K562 (cell line): ENCODE results near the gene GSTM1. TPM values are rescaled to one million over a fixed set of nuclear protein-coding genes. Genes with fewer than 3 reads are reported as not detected.

ENCODE experiments used
- C11orf30 ChIP-seq: fragments of 450-650 bp; IDR thresholded peaks from 2 replicates; pipeline ENCODE4 v1.6.1; 2016; ENCODE audit warnings: low read depth, mild to moderate bottlenecking
- GABPA ChIP-seq: fragments of 200-800 bp; sonication (Bioruptor generic); conservative IDR thresholded peaks from 2 replicates; pipeline ENCODE4 v1.6.1; 2016; ENCODE audit warnings: low read depth, missing genetic modification characterization, missing compliant biosample characterization
- KDM1A ChIP-seq, 2 experiments: fragments of 450-650 bp; IDR thresholded peaks; 2 replicates each; pipeline ENCODE4 v1.6.1; 2016; ENCODE audit warnings: mild to moderate bottlenecking in 2 of 2
- SRSF1 ChIP-seq: fragments of 200-400 bp; formaldehyde crosslinking; IDR thresholded peaks from 2 replicates; pipeline ENCODE4 v1.6.1; 2017; ENCODE audit warnings: mild to moderate bottlenecking, low read depth, low read length, moderate library complexity
- ZNF134 ChIP-seq: fragments of 250-450 bp; sonication (Bioruptor Pico); conservative IDR thresholded peaks from 2 replicates; pipeline ENCODE4 v1.4.0; 2020
- polyA plus RNA-seq, 8 experiments: library from polyadenylated mRNA; depleted of rRNA in 4 of 8; stranded (reverse) in 5 of 8; unstranded in 3 of 8; fragments of >200 nt; fragmentation: Nextera tagmentation in 2 of 8; fragmentation: Illumina TruSeq in 1 of 8; extraction: Ambion mirVana in 2 of 8; extraction: Trizol in 1 of 8; gene quantifications; 2 replicates each; pipeline versions ENCODE4 v1.2.1 to v1.2.3, GENCODE V29; 2011 to 2014; ENCODE audit warnings: inconsistent platforms in 1 of 8, missing spikeins in 1 of 8
- total RNA-seq, 7 experiments: library from RNA; depleted of rRNA in 6 of 7; stranded (reverse); fragments of >200 nt in 6 of 7; fragmentation: Illumina TruSeq in 2 of 7; extraction: Trizol in 2 of 7; gene quantifications; 2 replicates each; pipeline versions ENCODE4 v1.2.1 to v1.2.3, GENCODE V29; 2011 to 2021; ENCODE audit warnings: low replicate concordance in 1 of 7
- TF ChIP-seq, protein P1 (sequence below): fragments of 450-650 bp; IDR thresholded peaks from 2 replicates; pipeline ENCODE4 v1.6.1; 2016; ENCODE audit warnings: mild to moderate bottlenecking, moderate library complexity
- TF ChIP-seq, protein P2 (sequence below): fragments of 450-650 bp; IDR thresholded peaks from 2 replicates; pipeline ENCODE4 v1.6.1; 2018; ENCODE audit not compliant: partially characterized antibody
- TF ChIP-seq, protein P3 (sequence below), 3 experiments: fragments of 200-800 bp in 1 of 3; fragments of 250-450 bp in 1 of 3; fragments of 450-650 bp in 1 of 3; sonication (Bioruptor Pico) in 1 of 3; sonication (Bioruptor generic) in 1 of 3; formaldehyde crosslinking in 1 of 3; IDR thresholded peaks; 2 replicates each; pipeline versions ENCODE4 v1.6.1 to v1.8.0; 2016 to 2022; ENCODE audit warnings: mild to moderate bottlenecking in 2 of 3, missing genetic modification characterization in 2 of 3, missing compliant biosample characterization in 1 of 3, moderate library complexity in 1 of 3

GSTM1 gene
- total and polyA plus RNA-seq, 9 of the 15 experiments (the other 6 are each of a cell fraction or from before 2014, with no cell fraction given) = not detected

DNA sequence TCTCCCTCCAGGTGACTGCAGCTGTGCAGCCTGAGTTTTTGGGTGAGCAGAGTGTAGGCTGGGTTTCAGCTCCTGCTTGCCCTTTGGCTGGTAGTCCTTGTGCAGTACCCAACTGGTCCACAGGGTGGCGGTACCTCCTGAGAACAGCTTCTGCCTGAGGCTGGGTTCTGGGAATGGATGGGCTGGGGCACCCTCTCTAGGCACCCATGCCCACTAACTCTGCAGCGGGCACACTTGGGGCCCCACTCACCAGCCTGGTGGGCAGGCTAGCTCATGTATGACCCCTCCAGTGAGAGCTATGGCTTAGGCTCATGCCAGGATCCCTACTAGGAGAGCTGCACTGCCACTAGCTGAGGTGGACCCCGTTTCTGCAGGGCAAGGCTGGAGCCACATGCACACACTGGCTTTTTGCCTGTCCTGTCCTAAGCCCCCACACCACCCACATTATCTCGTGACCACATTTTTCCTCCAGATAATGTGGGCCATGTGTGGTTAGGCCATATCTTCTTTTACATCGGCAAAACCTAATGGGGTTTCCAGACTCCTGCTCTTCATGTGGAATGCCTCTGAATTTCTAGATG lies 47.2 kb upstream of the GSTM1 start (continued):
- TF ChIP-seq SRSF1 = no peak
- TF ChIP-seq, protein P1, sequence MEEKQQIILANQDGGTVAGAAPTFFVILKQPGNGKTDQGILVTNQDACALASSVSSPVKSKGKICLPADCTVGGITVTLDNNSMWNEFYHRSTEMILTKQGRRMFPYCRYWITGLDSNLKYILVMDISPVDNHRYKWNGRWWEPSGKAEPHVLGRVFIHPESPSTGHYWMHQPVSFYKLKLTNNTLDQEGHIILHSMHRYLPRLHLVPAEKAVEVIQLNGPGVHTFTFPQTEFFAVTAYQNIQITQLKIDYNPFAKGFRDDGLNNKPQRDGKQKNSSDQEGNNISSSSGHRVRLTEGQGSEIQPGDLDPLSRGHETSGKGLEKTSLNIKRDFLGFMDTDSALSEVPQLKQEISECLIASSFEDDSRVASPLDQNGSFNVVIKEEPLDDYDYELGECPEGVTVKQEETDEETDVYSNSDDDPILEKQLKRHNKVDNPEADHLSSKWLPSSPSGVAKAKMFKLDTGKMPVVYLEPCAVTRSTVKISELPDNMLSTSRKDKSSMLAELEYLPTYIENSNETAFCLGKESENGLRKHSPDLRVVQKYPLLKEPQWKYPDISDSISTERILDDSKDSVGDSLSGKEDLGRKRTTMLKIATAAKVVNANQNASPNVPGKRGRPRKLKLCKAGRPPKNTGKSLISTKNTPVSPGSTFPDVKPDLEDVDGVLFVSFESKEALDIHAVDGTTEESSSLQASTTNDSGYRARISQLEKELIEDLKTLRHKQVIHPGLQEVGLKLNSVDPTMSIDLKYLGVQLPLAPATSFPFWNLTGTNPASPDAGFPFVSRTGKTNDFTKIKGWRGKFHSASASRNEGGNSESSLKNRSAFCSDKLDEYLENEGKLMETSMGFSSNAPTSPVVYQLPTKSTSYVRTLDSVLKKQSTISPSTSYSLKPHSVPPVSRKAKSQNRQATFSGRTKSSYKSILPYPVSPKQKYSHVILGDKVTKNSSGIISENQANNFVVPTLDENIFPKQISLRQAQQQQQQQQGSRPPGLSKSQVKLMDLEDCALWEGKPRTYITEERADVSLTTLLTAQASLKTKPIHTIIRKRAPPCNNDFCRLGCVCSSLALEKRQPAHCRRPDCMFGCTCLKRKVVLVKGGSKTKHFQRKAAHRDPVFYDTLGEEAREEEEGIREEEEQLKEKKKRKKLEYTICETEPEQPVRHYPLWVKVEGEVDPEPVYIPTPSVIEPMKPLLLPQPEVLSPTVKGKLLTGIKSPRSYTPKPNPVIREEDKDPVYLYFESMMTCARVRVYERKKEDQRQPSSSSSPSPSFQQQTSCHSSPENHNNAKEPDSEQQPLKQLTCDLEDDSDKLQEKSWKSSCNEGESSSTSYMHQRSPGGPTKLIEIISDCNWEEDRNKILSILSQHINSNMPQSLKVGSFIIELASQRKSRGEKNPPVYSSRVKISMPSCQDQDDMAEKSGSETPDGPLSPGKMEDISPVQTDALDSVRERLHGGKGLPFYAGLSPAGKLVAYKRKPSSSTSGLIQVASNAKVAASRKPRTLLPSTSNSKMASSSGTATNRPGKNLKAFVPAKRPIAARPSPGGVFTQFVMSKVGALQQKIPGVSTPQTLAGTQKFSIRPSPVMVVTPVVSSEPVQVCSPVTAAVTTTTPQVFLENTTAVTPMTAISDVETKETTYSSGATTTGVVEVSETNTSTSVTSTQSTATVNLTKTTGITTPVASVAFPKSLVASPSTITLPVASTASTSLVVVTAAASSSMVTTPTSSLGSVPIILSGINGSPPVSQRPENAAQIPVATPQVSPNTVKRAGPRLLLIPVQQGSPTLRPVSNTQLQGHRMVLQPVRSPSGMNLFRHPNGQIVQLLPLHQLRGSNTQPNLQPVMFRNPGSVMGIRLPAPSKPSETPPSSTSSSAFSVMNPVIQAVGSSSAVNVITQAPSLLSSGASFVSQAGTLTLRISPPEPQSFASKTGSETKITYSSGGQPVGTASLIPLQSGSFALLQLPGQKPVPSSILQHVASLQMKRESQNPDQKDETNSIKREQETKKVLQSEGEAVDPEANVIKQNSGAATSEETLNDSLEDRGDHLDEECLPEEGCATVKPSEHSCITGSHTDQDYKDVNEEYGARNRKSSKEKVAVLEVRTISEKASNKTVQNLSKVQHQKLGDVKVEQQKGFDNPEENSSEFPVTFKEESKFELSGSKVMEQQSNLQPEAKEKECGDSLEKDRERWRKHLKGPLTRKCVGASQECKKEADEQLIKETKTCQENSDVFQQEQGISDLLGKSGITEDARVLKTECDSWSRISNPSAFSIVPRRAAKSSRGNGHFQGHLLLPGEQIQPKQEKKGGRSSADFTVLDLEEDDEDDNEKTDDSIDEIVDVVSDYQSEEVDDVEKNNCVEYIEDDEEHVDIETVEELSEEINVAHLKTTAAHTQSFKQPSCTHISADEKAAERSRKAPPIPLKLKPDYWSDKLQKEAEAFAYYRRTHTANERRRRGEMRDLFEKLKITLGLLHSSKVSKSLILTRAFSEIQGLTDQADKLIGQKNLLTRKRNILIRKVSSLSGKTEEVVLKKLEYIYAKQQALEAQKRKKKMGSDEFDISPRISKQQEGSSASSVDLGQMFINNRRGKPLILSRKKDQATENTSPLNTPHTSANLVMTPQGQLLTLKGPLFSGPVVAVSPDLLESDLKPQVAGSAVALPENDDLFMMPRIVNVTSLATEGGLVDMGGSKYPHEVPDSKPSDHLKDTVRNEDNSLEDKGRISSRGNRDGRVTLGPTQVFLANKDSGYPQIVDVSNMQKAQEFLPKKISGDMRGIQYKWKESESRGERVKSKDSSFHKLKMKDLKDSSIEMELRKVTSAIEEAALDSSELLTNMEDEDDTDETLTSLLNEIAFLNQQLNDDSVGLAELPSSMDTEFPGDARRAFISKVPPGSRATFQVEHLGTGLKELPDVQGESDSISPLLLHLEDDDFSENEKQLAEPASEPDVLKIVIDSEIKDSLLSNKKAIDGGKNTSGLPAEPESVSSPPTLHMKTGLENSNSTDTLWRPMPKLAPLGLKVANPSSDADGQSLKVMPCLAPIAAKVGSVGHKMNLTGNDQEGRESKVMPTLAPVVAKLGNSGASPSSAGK = no peak
- TF ChIP-seq, protein P2, sequence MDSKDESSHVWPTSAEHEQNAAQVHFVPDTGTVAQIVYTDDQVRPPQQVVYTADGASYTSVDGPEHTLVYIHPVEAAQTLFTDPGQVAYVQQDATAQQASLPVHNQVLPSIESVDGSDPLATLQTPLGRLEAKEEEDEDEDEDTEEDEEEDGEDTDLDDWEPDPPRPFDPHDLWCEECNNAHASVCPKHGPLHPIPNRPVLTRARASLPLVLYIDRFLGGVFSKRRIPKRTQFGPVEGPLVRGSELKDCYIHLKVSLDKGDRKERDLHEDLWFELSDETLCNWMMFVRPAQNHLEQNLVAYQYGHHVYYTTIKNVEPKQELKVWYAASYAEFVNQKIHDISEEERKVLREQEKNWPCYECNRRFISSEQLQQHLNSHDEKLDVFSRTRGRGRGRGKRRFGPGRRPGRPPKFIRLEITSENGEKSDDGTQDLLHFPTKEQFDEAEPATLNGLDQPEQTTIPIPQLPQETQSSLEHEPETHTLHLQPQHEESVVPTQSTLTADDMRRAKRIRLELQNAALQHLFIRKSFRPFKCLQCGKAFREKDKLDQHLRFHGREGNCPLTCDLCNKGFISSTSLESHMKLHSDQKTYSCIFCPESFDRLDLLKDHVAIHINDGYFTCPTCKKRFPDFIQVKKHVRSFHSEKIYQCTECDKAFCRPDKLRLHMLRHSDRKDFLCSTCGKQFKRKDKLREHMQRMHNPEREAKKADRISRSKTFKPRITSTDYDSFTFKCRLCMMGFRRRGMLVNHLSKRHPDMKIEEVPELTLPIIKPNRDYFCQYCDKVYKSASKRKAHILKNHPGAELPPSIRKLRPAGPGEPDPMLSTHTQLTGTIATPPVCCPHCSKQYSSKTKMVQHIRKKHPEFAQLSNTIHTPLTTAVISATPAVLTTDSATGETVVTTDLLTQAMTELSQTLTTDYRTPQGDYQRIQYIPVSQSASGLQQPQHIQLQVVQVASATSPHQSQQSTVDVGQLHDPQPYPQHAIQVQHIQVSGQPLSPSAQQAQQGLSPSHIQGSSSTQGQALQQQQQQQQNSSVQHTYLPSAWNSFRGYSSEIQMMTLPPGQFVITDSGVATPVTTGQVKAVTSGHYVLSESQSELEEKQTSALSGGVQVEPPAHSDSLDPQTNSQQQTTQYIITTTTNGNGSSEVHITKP = no peak
- no peak for TF ChIP-seq GABPA (tag)
- TF ChIP-seq, protein P3, sequence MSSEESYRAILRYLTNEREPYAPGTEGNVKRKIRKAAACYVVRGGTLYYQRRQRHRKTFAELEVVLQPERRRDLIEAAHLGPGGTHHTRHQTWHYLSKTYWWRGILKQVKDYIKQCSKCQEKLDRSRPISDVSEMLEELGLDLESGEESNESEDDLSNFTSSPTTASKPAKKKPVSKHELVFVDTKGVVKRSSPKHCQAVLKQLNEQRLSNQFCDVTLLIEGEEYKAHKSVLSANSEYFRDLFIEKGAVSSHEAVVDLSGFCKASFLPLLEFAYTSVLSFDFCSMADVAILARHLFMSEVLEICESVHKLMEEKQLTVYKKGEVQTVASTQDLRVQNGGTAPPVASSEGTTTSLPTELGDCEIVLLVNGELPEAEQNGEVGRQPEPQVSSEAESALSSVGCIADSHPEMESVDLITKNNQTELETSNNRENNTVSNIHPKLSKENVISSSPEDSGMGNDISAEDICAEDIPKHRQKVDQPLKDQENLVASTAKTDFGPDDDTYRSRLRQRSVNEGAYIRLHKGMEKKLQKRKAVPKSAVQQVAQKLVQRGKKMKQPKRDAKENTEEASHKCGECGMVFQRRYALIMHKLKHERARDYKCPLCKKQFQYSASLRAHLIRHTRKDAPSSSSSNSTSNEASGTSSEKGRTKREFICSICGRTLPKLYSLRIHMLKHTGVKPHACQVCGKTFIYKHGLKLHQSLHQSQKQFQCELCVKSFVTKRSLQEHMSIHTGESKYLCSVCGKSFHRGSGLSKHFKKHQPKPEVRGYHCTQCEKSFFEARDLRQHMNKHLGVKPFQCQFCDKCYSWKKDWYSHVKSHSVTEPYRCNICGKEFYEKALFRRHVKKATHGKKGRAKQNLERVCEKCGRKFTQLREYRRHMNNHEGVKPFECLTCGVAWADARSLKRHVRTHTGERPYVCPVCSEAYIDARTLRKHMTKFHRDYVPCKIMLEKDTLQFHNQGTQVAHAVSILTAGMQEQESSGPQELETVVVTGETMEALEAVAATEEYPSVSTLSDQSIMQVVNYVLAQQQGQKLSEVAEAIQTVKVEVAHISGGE (CRISPR knock-in tag; IDR thresholded peaks at IDR 0.05) = no peak
- TF ChIP-seq C11orf30 = no peak
- TF ChIP-seq ZNF134 (CRISPR knock-in tag) = no peak
- no peak for TF ChIP-seq KDM1A (IDR thresholded peaks at IDR 0.05)
